Cardiac septum (tissue), 1 donor: ENCODE measurements around the gene HNF4A. TPM values are rescaled to one million over a fixed set of nuclear protein-coding genes. Genes with fewer than 3 reads are reported as not detected.

Experiments
- DNase-seq: peaks from one replicate; pipeline ENCODE4 v3.0.0-alpha.2; 2020; ENCODE audit warnings: low spot score
- intact Hi-C: fragments of 100-400 bp; cut with DNase I; formaldehyde crosslinking; loops from one replicate; pipeline ENCODE4 v1.14.0; 2022
- total RNA-seq: library from RNA; stranded (reverse); fragmentation: NEBNext Ultra II Directional; extraction: Animal tissue kit (Norgen Biotek cat#: 25700); gene quantifications from one replicate; pipeline ENCODE4 v1.2.1, GENCODE V29; 2021
- donor health status: DM: no; HTN: no; CAD: no.

HNF4A gene
- total RNA-seq, 1 donor from 2014 or later, result not detected

GRCh38 chr20:44415833-44416715 lies 60.6 kb downstream of the HNF4A start:
- intact Hi-C loops, result no loop called here
- DNase-seq, result no peak

GRCh38 chr20:44418069-44418905 lies 62.8 kb downstream of the HNF4A start:
- intact Hi-C loops, result no loop called here
- DNase-seq, result no peak

GRCh38 chr20:44419131-44419844 lies 63.8 kb downstream of the HNF4A start:
- DNase-seq, result no peak
- intact Hi-C loops, result no loop called here

GRCh38 chr20:44420497-44420896 lies 65.0 kb downstream of the HNF4A start:
- no peak for DNase-seq
- intact Hi-C loops, result no loop called here

- intact Hi-C loops, result no loop called here
- DNase-seq, result no peak
Observed at GRCh38 chr20:44422083-44422482, 66.6 kb downstream of the HNF4A start.

- intact Hi-C loops, result no loop called here
- DNase-seq, result no peak
Observed at GRCh38 chr20:44423480-44423879, 68.0 kb downstream of the HNF4A start.

- intact Hi-C loops, result no loop called here
- DNase-seq, result no peak
Observed at GRCh38 chr20:44424039-44424495, 68.6 kb downstream of the HNF4A start.

- intact Hi-C loops, result no loop called here
- DNase-seq, result no peak
Observed at GRCh38 chr20:44425923-44426322, 70.4 kb downstream of the HNF4A start.

- intact Hi-C loops, result no loop called here
- DNase-seq, result no peak
Observed at GRCh38 chr20:44426879-44427790, 71.6 kb downstream of the HNF4A start.

- DNase-seq, result no peak
- intact Hi-C loops, result no loop called here
Observed at GRCh38 chr20:44427804-44428173, 72.3 kb downstream of the HNF4A start.

- DNase-seq, result no peak
- intact Hi-C loops, result no loop called here
Observed at GRCh38 chr20:44428174-44429016, 72.9 kb downstream of the HNF4A start.

- intact Hi-C loops, result no loop called here
- no peak for DNase-seq
Observed at GRCh38 chr20:44429017-44429339, 73.5 kb downstream of the HNF4A start.

GRCh38 chr20:44429419-44430269 lies 74.1 kb downstream of the HNF4A start:
- no peak for DNase-seq
- intact Hi-C loops, result no loop called here

- DNase-seq, result no peak
Observed at GRCh38 chr20:44430270-44431065, 75.0 kb downstream of the HNF4A start.

GRCh38 chr20:44431118-44431501 lies 75.6 kb downstream of the HNF4A start:
- DNase-seq, result no peak
- intact Hi-C loops, result no loop called here

More at GRCh38 chr20:44430270-44431065, 75.0 kb downstream of the HNF4A start:
- intact Hi-C loops, result no loop called here

GRCh38 chr20:44431502-44432234 lies 76.2 kb downstream of the HNF4A start:
- no peak for DNase-seq
- intact Hi-C loops, result no loop called here
